B cell (primary cell): ENCODE results near the gene COG5. TPM values are rescaled to one million over a fixed set of nuclear protein-coding genes. Genes with fewer than 3 reads are reported as not detected.

Experiments
- ATAC-seq: fragments of 200-7000 bp; cut with Tn5 transposase; one replicate; pipeline ENCODE4 v1.10.0; 2021; ENCODE audit warnings: low read depth, mild to moderate bottlenecking, moderate number of reproducible peaks, moderate library complexity
- CTCF ChIA-PET: fragments of 350-600 bp; sonication (Branson Sonifier 250); formaldehyde crosslinking; loops from one replicate; lab custom pipeline; 2021; ENCODE audit warnings: antibody characterized with exemption, inconsistent platforms; lab: Charles Lee
- POLR2A ChIA-PET: fragments of 350-600 bp; sonication (Branson Sonifier 250); formaldehyde crosslinking; loops from one replicate; lab custom pipeline; 2021; ENCODE audit warnings: antibody characterized with exemption; lab: Charles Lee
- DNase-seq: peaks from one replicate; pipeline ENCODE4 v3.0.0; 2013
- H2AFZ ChIP-seq: 2 replicates; pipeline ENCODE4 v1.6.1; 2012; ENCODE audit warnings: mild to moderate bottlenecking, low read depth, low read length; ENCODE audit not compliant: insufficient read depth, poor library complexity, severe bottlenecking
- H3K27ac ChIP-seq, 2 donors: 1 replicate in 1 of 2; 2 replicates in 1 of 2; pipeline ENCODE4 v1.5.1; 2012 to 2013; ENCODE audit warnings: low read length in 2 of 2, mild to moderate bottlenecking in 2 of 2, moderate library complexity in 1 of 2
- H3K27me3 ChIP-seq, 4 experiments: fragments of 200-600 bp in 1 of 4; sonication (generic) in 1 of 4; replicated peaks in 1 of 4; 1 replicate in 2 of 4; 2 replicates in 2 of 4; pipeline versions ENCODE4 v1.6.1 to v1.7.0; 2013 to 2016; ENCODE audit warnings: low read length in 3 of 4, mild to moderate bottlenecking in 2 of 4, mixed read lengths in 1 of 4, moderate library complexity in 1 of 4; ENCODE audit not compliant: insufficient read depth in 4 of 4, control insufficient read depth in 3 of 4; ENCODE audit errors: control extremely low read depth in 1 of 4
- H3K36me3 ChIP-seq, 2 experiments: replicated peaks in 1 of 2; 1 replicate in 1 of 2; 2 replicates in 1 of 2; pipeline versions ENCODE4 v1.6.1 to v1.7.1; 2013; ENCODE audit warnings: low read length in 1 of 2; ENCODE audit not compliant: insufficient read depth in 2 of 2, control insufficient read depth in 1 of 2; ENCODE audit errors: control extremely low read depth in 1 of 2, extremely low read depth in 1 of 2
- H3K4me1 ChIP-seq, 2 donors: fragments of 200-600 bp in 1 of 2; sonication (generic) in 1 of 2; 1 replicate in 1 of 2; 2 replicates in 1 of 2; pipeline versions ENCODE4 v1.5.1 to v1.6.1; 2013 to 2017; ENCODE audit warnings: low read length in 2 of 2; ENCODE audit not compliant: control insufficient read depth in 2 of 2, insufficient read depth in 2 of 2
- H3K4me2 ChIP-seq: replicated peaks from 2 replicates; pipeline ENCODE3; 2012; ENCODE audit warnings: mild to moderate bottlenecking, low read depth, low read length; ENCODE audit not compliant: poor library complexity, severe bottlenecking
- H3K4me3 ChIP-seq, 5 experiments: fragments of 200-600 bp in 1 of 5; sonication (generic) in 1 of 5; 1 replicate in 3 of 5; 2 replicates in 2 of 5; pipeline versions ENCODE4 v1.5.1 to v1.7.0; 2011 to 2016; ENCODE audit warnings: low read length in 4 of 5, mild to moderate bottlenecking in 4 of 5, low read depth in 2 of 5, control low read depth in 1 of 5, moderate library complexity in 1 of 5; ENCODE audit not compliant: insufficient read depth in 1 of 5; ENCODE audit errors: control extremely low read depth in 1 of 5, extremely low read depth in 1 of 5
- H3K79me2 ChIP-seq: fragments of 200-600 bp; sonication (generic); one replicate; pipeline ENCODE4 v1.6.0; 2016; ENCODE audit warnings: low read length; ENCODE audit not compliant: control insufficient read depth, insufficient read depth
- H3K9ac ChIP-seq: fragments of 200-600 bp; sonication (generic); 2 replicates; pipeline ENCODE4 v1.6.1; 2017; ENCODE audit warnings: mild to moderate bottlenecking, low read length, moderate library complexity
- H3K9me3 ChIP-seq, 3 donors: one replicate each; pipeline versions ENCODE4 v1.6.1 to v1.7.1; 2013; ENCODE audit warnings: low read length in 2 of 3; ENCODE audit not compliant: control insufficient read depth in 2 of 3, insufficient read depth in 1 of 3; ENCODE audit errors: control extremely low read depth in 1 of 3
- H4K20me1 ChIP-seq: 2 replicates; pipeline ENCODE4 v1.6.0; 2012; ENCODE audit warnings: mild to moderate bottlenecking, low read length; ENCODE audit not compliant: insufficient read depth, control insufficient read depth, poor library complexity, severe bottlenecking
- H3K27ac Mint-ChIP-seq: one replicate; pipeline ENCODE4 v1.8.0; 2021; ENCODE audit warnings: mixed read lengths
- H3K27me3 Mint-ChIP-seq: one replicate; pipeline ENCODE4 v1.8.0; 2021; ENCODE audit warnings: mixed read lengths
- H3K4me1 Mint-ChIP-seq: one replicate; pipeline ENCODE4 v1.8.0; 2021; ENCODE audit warnings: mixed read lengths
- H3K4me3 Mint-ChIP-seq: one replicate; pipeline ENCODE4 v1.8.0; 2021; ENCODE audit warnings: mixed read lengths
- H3K9me3 Mint-ChIP-seq: one replicate; pipeline ENCODE4 v1.8.0; 2022; ENCODE audit warnings: mixed read lengths; ENCODE audit not compliant: insufficient read depth
- EZH2 ChIP-seq: IDR thresholded peaks from 2 replicates; pipeline ENCODE4 v1.6.1; 2012; ENCODE audit warnings: borderline replicate concordance, low read depth, mild to moderate bottlenecking, moderate library complexity, low read length; ENCODE audit not compliant: insufficient read depth, poor library complexity, severe bottlenecking
- WGBS: methylation state at CpG from one replicate; pipeline ENCODE4 v1.1.5; 2013; ENCODE audit warnings: missing lambda C conversion rate; ENCODE audit not compliant: insufficient coverage; 5-methylcytosine and 5-hydroxymethylcytosine counted together
- intact Hi-C: fragments of 100-400 bp; cut with micrococcal nuclease; formaldehyde crosslinking; loops from one replicate; pipeline ENCODE4 v1.10.0; 2022
- polyA plus RNA-seq: library from polyadenylated mRNA; depleted of rRNA; stranded (reverse); fragments of >200 nt; gene quantifications from 2 replicates; pipeline ENCODE4 v1.2.3, GENCODE V29; 2012
- total RNA-seq, 2 donors: library from RNA; stranded (reverse); fragments of 120-200 nt in 1 of 2; gene quantifications; 1 replicate in 1 of 2; 2 replicates in 1 of 2; pipeline versions ENCODE4 v1.2.3 to v1.2.4, GENCODE V29; 2013 to 2022
- TF ChIP-seq, protein P1 (sequence below): fragments of 200-600 bp; IDR thresholded peaks from one replicate; pipeline ENCODE4 v1.8.0; 2022; ENCODE audit warnings: antibody characterized with exemption, mild to moderate bottlenecking

The COG5 gene
- total and polyA plus RNA-seq, 2 donors (not counting 1 experiment from before 2014, with no cell fraction given), result 7.0 to 73.0 TPM

- H3K4me3 ChIP-seq, result no peak overlapping the region
- Mint-ChIP-seq H3K27ac (no peak overlapping the region), H3K4me3 (no peak overlapping the region), H3K4me1 (no peaks in the 10 kb centered on the region), H3K27me3 (no peaks in the 10 kb centered on the region), H3K9me3 (no peaks in the 10 kb centered on the region)
- H3K4me2 ChIP-seq, result no peak overlapping the region
- no peak overlapping the region for H2AFZ ChIP-seq
- H3K27ac ChIP-seq, result no peak overlapping the region
- ATAC-seq, result no peak
- no peak overlapping the region for H3K9ac ChIP-seq
- TF ChIP-seq, protein P1, sequence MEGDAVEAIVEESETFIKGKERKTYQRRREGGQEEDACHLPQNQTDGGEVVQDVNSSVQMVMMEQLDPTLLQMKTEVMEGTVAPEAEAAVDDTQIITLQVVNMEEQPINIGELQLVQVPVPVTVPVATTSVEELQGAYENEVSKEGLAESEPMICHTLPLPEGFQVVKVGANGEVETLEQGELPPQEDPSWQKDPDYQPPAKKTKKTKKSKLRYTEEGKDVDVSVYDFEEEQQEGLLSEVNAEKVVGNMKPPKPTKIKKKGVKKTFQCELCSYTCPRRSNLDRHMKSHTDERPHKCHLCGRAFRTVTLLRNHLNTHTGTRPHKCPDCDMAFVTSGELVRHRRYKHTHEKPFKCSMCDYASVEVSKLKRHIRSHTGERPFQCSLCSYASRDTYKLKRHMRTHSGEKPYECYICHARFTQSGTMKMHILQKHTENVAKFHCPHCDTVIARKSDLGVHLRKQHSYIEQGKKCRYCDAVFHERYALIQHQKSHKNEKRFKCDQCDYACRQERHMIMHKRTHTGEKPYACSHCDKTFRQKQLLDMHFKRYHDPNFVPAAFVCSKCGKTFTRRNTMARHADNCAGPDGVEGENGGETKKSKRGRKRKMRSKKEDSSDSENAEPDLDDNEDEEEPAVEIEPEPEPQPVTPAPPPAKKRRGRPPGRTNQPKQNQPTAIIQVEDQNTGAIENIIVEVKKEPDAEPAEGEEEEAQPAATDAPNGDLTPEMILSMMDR, result no peak
- no peak for TF ChIP-seq EZH2
- ChIA-PET CTCF (interaction anchor here (1.2 to 2.5 kb wide), 2 partner anchors 16 to 248 kb away, joined by 3 to 8 read pairs; no protein-coding TSS in a partner anchor), POLR2A (no interaction called here)
- no CpG with 5 or more reads among the region's 2 CpGs for WGBS
- no peaks in the 10 kb centered on the region for H4K20me1 ChIP-seq
- H3K4me1 ChIP-seq, result no peaks in the 10 kb centered on the region
- no peaks in the 10 kb centered on the region for H3K36me3 ChIP-seq
- no peaks in the 10 kb centered on the region for H3K27me3 ChIP-seq
- intact Hi-C loops, result no loop called here
- no peak for DNase-seq
- H3K9me3 ChIP-seq, result no peaks in the 10 kb centered on the region
- no peaks in the 10 kb centered on the region for H3K79me2 ChIP-seq
Observed at GRCh38 chr7:107479303-107479702, 84.4 kb downstream of the COG5 start.

DNA sequence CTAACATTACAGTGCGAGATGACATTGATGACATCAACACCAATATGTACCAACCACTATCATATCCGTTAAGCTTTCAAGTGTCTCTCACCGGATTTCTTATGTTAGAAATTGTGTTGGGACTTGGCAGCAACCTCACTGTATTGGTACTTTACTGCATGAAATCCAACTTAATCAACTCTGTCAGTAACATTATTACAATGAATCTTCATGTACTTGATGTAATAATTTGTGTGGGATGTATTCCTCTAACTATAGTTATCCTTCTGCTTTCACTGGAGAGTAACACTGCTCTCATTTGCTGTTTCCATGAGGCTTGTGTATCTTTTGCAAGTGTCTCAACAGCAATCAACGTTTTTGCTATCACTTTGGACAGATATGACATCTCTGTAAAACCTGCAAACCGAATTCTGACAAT lies 89.6 kb downstream of the COG5 start:
- no peaks in the 10 kb centered on the region for H4K20me1 ChIP-seq
- no peak overlapping the region for H2AFZ ChIP-seq
- Mint-ChIP-seq H3K27me3 (no peaks in the 10 kb centered on the region), H3K4me1 (peaks cover 6% of the 10 kb centered on the region), H3K27ac (no peak overlapping the region), H3K4me3 (no peak overlapping the region), H3K9me3 (no peaks in the 10 kb centered on the region)
- no peaks in the 10 kb centered on the region for H3K79me2 ChIP-seq
- H3K9ac ChIP-seq, result no peak overlapping the region
- no peaks in the 10 kb centered on the region for H3K9me3 ChIP-seq
- POLR2A ChIA-PET, result no interaction called here
- H3K4me3 ChIP-seq, result no peak overlapping the region
- no peak for ATAC-seq
- DNase-seq, result no peak
- CTCF ChIA-PET, result interaction anchor here (0.9 to 2.4 kb wide), 2 partner anchors 11 kb away, joined by 3 to 10 read pairs; no protein-coding TSS in a partner anchor
- no peaks in the 10 kb centered on the region for H3K27me3 ChIP-seq
- intact Hi-C loops, result no loop called here
- 100% methylated on average over 1 of the region's 5 CpGs for WGBS
- no peaks in the 10 kb centered on the region for H3K36me3 ChIP-seq
- H3K4me1 ChIP-seq, result no peaks in the 10 kb centered on the region
- TF ChIP-seq, protein P1, result no peak
- TF ChIP-seq EZH2, result no peak
- H3K4me2 ChIP-seq, result no peak overlapping the region
- H3K27ac ChIP-seq, result no peak overlapping the region
